Measurements from ENCODE around the gene KIF13A.
"Not testable (repeated sequence)": the region's sequence is repeated elsewhere in the genome, so short reads cannot be mapped to it uniquely, and the experiment has no call there.

KIF13A gene

GRCh38 chr6:17812311-17812710 is 175.1 kb downstream of the KIF13A start:
- DNase-seq (ENCODE audit: low read depth in 2 of 2, low spot score in 1 of 2): no peak

- DNase-seq (ENCODE audit: low read depth in 2 of 2, low spot score in 1 of 2): no peak
Measured at GRCh38 chr6:17808609-17809008, 178.8 kb downstream of the KIF13A start.

- DNase-seq (ENCODE audit: low read depth in 2 of 2, low spot score in 1 of 2): not testable (repeated sequence)
Measured at GRCh38 chr6:17807431-17807830, 180.0 kb downstream of the KIF13A start.

GRCh38 chr6:17803409-17803808 is 184.0 kb downstream of the KIF13A start:
- no peak for DNase-seq (ENCODE audit: low read depth in 2 of 2, low spot score in 1 of 2)

- DNase-seq (ENCODE audit: low read depth in 2 of 2, low spot score in 1 of 2): no peak
Measured at GRCh38 chr6:17798477-17799154, 188.8 kb downstream of the KIF13A start.

- no peak for DNase-seq (ENCODE audit: low read depth in 2 of 2, low spot score in 1 of 2)
Measured at GRCh38 chr6:17790489-17790888, 196.9 kb downstream of the KIF13A start.

- no peak for DNase-seq (ENCODE audit: low read depth in 2 of 2, low spot score in 1 of 2)
Measured at GRCh38 chr6:17785094-17785787, 202.2 kb downstream of the KIF13A start.

GRCh38 chr6:17780061-17780460 is 207.4 kb downstream of the KIF13A start:
- DNase-seq (ENCODE audit: low read depth in 2 of 2, low spot score in 1 of 2): no peak

- no peak for DNase-seq (ENCODE audit: low read depth in 2 of 2, low spot score in 1 of 2)
Measured at GRCh38 chr6:17771609-17772008, 215.8 kb downstream of the KIF13A start.

- no peak for DNase-seq (ENCODE audit: low read depth in 2 of 2, low spot score in 1 of 2)
Measured at GRCh38 chr6:17768881-17769280, 218.6 kb downstream of the KIF13A start.

- no peak for DNase-seq (ENCODE audit: low read depth in 2 of 2, low spot score in 1 of 2)
Measured at GRCh38 chr6:17768388-17768787, 219.0 kb downstream of the KIF13A start.

GRCh38 chr6:17762651-17763050 is 224.8 kb downstream of the KIF13A start:
- no peak for DNase-seq (ENCODE audit: low read depth in 2 of 2, low spot score in 1 of 2)

GRCh38 chr6:17758119-17758518 is 229.3 kb downstream of the KIF13A start:
- DNase-seq (ENCODE audit: low read depth in 2 of 2, low spot score in 1 of 2): no peak

GRCh38 chr6:17754254-17754653 is 233.2 kb downstream of the KIF13A start:
- no peak for DNase-seq (ENCODE audit: low read depth in 2 of 2, low spot score in 1 of 2)

GRCh38 chr6:17745324-17745723 is 242.1 kb downstream of the KIF13A start:
- not testable (repeated sequence) for DNase-seq (ENCODE audit: low read depth in 2 of 2, low spot score in 1 of 2)

GRCh38 chr6:17744757-17745308 is 242.6 kb downstream of the KIF13A start:
- DNase-seq (ENCODE audit: low read depth in 2 of 2, low spot score in 1 of 2): not testable (repeated sequence)

- no peak for DNase-seq (ENCODE audit: low read depth in 2 of 2, low spot score in 1 of 2)
Measured at GRCh38 chr6:17744019-17744756, 243.2 kb downstream of the KIF13A start.

- DNase-seq (ENCODE audit: low read depth in 2 of 2, low spot score in 1 of 2): no peak
Measured at GRCh38 chr6:17741507-17741906, 245.9 kb downstream of the KIF13A start.

- DNase-seq (ENCODE audit: low read depth in 2 of 2, low spot score in 1 of 2): no peak
Measured at GRCh38 chr6:17740559-17741220, 246.7 kb downstream of the KIF13A start.

GRCh38 chr6:17737704-17738252 is 249.7 kb downstream of the KIF13A start:
- no peak for DNase-seq (ENCODE audit: low read depth in 2 of 2, low spot score in 1 of 2)

GRCh38 chr6:17735311-17735710 is 252.1 kb downstream of the KIF13A start:
- DNase-seq (ENCODE audit: low read depth in 2 of 2, low spot score in 1 of 2): not testable (repeated sequence)

Data from stimulated activated CD8-positive, alpha-beta memory T cell treated with anti-CD3 and anti-CD28 coated beads, Interleukin-4, amount 100 ng/mL, for 4 hours (primary cell).